Sciatic nerve (tissue), 2 donors: ENCODE measurements around the gene CDK3. TPM values are rescaled to one million over a fixed set of nuclear protein-coding genes. Genes with fewer than 3 reads are reported as not detected.
A peak's percentile ranks its signal among the peaks of the same experiment; 100 is the strongest.

ENCODE experiments used
- ATAC-seq: fragments of 200-7000 bp; cut with Tn5 transposase; one replicate; pipeline ENCODE4 v1.9.1; 2020; ENCODE audit warnings: mild to moderate bottlenecking, moderate library complexity
- DNase-seq: peaks from one replicate; pipeline ENCODE4 v3.0.0-alpha.2; 2020; ENCODE audit warnings: low spot score
- intact Hi-C: fragments of 100-400 bp; cut with DNase I; formaldehyde crosslinking; loops from one replicate; pipeline ENCODE4 v1.14.2; 2022
- total RNA-seq: library from RNA; stranded (reverse); fragmentation: NEBNext Ultra II Directional; extraction: Animal tissue kit (Norgen Biotek cat#: 25700); gene quantifications from one replicate; pipeline ENCODE4 v1.2.1, GENCODE V29; 2021
- donor health status: DM: no; HTN: no; CAD: no.
- donor health status: DM: no; HTN: no; CAD: no.

Gene CDK3
- total RNA-seq, 1 donor from 2014 or later, result 5.2 TPM

GRCh38 chr17:75983501-75984181, 17.0 kb upstream of the CDK3 start:
- intact Hi-C loops, result no loop called here
- no peak for DNase-seq
- no peak for ATAC-seq

- DNase-seq (no peak), ATAC-seq (no peak)
- intact Hi-C loops, result no loop called here
Measured at GRCh38 chr17:75985986-75986385, 14.7 kb upstream of the CDK3 start.

- no peak for DNase-seq
- no peak for ATAC-seq
- intact Hi-C loops, result no loop called here
Measured at GRCh38 chr17:75987041-75987440, 13.6 kb upstream of the CDK3 start.

- DNase-seq (no peak), ATAC-seq (no peak)
- intact Hi-C loops, result no loop called here
Measured at GRCh38 chr17:75991396-75991795, 9.3 kb upstream of the CDK3 start.

- no peak for DNase-seq
- intact Hi-C loops, result no loop called here
- ATAC-seq, result no peak
Measured at GRCh38 chr17:75994802-75995370, 5.8 kb upstream of the CDK3 start.

- intact Hi-C loops, result no loop called here
- no peak for DNase-seq
- ATAC-seq, result no peak
Measured at GRCh38 chr17:75995385-75995925, 5.2 kb upstream of the CDK3 start.

GRCh38 chr17:75996665-75997590, 3.7 kb upstream of the CDK3 start:
- DNase-seq (no peak), ATAC-seq (peak; percentile 25)
- intact Hi-C loops, result no loop called here

GRCh38 chr17:75998327-75998795, 2.3 kb upstream of the CDK3 start:
- ATAC-seq (no peak), DNase-seq (no peak)
- intact Hi-C loops, result no loop called here

GRCh38 chr17:76000016-76000754, 470 bp upstream of the CDK3 start:
- DNase-seq (no peak), ATAC-seq (no peak)
- intact Hi-C loops, result no loop called here

GRCh38 chr17:76002100-76002499, 1.4 kb downstream of the CDK3 start:
- no peak for DNase-seq
- ATAC-seq, result no peak
- intact Hi-C loops, result no loop called here

GRCh38 chr17:76003915-76004314, 3.3 kb downstream of the CDK3 start:
- intact Hi-C loops, result no loop called here
- ATAC-seq (peak; percentile 28), DNase-seq (no peak)

GRCh38 chr17:76004750-76005262, 4.2 kb downstream of the CDK3 start:
- ATAC-seq, result peak; percentile 7
- intact Hi-C loops, result loop anchor here (5.0 kb wide), 1 partner anchor 98 kb away; no protein-coding TSS in a partner anchor
- no peak for DNase-seq

GRCh38 chr17:76005263-76006149, 4.9 kb downstream of the CDK3 start:
- peak; percentile 94 for DNase-seq
- intact Hi-C loops, result loop anchor here (5.0 kb wide), 1 partner anchor 98 kb away; no protein-coding TSS in a partner anchor
- ATAC-seq, result peak; percentile 76

- ATAC-seq, result no peak
- intact Hi-C loops, result loop anchor here (5.0 kb wide), 1 partner anchor 100 kb away; no protein-coding TSS in a partner anchor
- DNase-seq, result no peak
Measured at GRCh38 chr17:76007131-76007849, 6.6 kb downstream of the CDK3 start.

GRCh38 chr17:76007850-76008165, 7.2 kb downstream of the CDK3 start:
- DNase-seq, result peak; percentile 57
- intact Hi-C loops, result loop anchor here (5.0 kb wide), 1 partner anchor 101 kb away; no protein-coding TSS in a partner anchor
- no peak for ATAC-seq

GRCh38 chr17:76008208-76008607, 7.6 kb downstream of the CDK3 start:
- no peak for ATAC-seq
- intact Hi-C loops, result loop anchor here (5.0 kb wide), 1 partner anchor 101 kb away; no protein-coding TSS in a partner anchor
- peak; percentile 45 for DNase-seq
